HG02588 (cell line): Measurements from ENCODE around the gene B3GNT7.
"Not testable (repeated sequence)": the region's sequence is repeated elsewhere in the genome, so short reads cannot be mapped to it uniquely, and the experiment has no call there.

ENCODE experiments used
- ATAC-seq: cut with Tn5 transposase; IDR thresholded peaks from one replicate; pipeline ENCODE4 v1.9.1; 2021; ENCODE audit warnings: mild to moderate bottlenecking, moderate library complexity; ENCODE audit not compliant: unreplicated experiment

B3GNT7 gene, protein sequence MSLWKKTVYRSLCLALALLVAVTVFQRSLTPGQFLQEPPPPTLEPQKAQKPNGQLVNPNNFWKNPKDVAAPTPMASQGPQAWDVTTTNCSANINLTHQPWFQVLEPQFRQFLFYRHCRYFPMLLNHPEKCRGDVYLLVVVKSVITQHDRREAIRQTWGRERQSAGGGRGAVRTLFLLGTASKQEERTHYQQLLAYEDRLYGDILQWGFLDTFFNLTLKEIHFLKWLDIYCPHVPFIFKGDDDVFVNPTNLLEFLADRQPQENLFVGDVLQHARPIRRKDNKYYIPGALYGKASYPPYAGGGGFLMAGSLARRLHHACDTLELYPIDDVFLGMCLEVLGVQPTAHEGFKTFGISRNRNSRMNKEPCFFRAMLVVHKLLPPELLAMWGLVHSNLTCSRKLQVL

DNA sequence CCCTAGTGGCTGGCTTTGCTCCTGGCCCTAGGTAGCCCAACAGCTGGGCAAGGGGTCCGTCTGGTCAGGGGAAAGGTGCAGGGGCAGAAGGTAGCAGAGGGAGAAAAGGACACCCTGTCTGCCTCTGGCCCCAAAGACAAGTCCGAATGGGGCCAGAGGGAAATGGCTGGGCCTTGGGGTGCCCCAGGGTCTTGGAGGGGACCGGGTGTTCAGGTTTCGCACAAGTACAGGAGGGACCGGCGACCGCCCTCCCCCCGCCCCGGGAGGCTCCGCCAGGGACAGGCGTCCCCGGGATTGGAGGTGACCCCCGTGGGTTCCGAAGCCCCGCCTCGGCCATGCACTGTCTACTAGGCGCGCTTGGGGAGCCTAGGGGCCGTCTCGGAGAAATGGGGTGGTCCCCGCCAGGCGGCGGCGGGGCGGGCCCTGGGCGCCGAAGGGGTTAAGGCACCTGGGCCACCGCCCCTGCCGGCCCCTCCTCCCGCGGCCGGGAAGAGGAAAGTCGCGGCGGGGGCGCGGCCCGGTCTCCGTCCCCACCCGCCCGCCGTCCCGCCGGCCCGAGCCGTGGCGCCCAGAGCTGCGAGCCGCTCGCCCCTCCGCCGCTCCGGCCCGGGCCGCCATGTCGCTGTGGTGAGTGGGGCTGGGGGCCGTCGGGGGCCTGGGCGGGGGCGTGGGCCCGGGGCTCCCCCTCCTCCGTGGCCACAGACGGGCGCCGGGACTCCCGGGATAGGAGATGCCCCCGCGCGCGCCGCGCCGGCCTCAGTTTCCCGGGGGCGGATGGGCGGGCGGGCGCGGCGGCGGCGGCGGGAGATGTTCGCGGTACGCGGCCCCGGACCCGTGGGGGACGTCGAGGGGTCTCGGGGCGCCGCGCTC, at the start of gene B3GNT7:
Gene B3GNT7, plus strand, starts transcription at position 523 of the 870 bp plus-strand sequence. Its CDS starts 94 bp downstream, at position 617.
- ATAC-seq = no peak

DNA sequence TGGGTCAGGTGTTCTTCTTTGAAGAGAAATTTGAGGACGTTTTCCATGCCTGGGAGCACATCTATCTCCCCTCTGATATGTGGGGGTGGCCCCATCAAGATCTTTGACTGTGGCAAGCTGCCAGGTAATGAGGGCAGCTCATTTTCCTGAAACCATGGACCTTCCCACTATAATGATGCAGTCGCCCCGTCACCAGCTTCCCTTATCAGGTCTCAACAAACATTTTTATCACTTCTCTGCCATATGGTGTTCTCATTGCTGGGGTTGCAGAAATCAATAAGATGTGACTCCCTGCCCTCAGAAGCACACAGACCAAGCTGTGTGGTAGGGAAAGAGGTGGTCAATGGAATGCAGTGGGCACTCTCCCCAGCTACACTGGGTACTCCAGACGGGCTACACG, 48.4 kb upstream of the B3GNT7 start:
- ATAC-seq = no peak

DNA sequence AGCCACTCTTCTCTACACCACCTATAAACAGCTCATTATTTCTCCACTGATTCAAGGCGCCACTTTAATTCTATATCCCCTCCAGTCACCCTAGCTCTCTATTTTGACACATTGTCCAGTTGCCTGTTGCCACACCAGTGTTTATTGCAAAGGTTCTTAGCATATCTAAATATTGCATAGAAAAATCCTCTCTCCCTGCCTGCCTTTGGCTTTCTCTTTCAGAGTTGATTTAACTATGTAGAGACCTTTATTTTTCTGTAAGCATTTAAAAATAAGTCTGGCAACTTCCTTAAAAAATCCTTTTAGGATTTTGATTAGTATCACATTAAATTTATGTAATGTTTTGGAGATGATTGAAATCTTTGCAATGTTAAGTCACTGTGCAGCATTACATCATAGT, 47.9 kb upstream of the B3GNT7 start:
- no peak for ATAC-seq

DNA sequence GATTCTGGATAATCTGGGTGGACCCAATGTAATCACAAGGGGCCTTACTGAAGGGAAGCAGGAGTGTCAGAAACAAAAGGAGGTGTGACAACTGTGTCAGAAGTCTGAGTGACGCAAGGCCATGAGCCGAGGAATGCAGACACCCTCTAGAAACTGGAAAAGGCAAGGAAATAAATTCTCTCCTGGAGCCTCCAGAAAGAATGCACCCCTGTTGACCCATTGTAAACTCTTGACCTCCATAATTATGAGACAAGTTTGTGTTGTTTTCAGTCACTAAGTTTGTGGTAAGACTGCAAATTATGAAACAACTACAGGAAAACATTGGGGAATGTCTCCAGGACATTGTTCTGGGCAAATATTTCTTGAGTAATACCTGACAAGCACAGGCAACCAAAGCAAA, 47.3 kb upstream of the B3GNT7 start:
- ATAC-seq = no peak

DNA sequence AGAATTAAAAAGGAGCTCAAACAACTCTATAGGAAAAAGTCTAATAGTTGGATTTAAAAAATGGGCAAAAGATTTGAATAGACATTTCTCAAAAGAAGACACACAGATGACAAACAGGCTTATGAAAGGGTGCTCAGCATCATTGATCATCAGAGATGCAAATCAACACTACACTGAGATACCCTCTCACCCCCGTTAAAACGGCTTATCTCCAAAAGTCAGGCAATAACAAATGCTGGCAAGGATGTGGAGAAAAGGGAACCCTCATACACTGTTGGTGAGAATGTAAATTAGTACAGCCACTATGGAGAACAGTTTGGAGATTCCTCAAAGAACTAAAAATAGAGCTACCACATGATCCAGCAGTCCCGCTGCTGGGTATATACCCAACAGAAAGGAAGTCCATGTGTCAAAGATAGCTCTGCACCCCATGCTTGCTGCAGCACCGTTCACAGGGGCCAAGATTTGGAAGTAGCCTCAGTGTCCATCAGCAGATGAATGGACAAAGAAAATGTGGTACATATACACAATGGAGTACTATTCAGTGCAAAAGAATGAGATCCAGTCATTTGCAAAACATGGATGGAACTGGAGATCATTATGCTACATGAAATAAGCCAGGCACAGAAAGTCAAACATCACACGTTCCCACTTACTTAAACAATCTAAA, 46.7 kb upstream of the B3GNT7 start:
- no peak for ATAC-seq

DNA sequence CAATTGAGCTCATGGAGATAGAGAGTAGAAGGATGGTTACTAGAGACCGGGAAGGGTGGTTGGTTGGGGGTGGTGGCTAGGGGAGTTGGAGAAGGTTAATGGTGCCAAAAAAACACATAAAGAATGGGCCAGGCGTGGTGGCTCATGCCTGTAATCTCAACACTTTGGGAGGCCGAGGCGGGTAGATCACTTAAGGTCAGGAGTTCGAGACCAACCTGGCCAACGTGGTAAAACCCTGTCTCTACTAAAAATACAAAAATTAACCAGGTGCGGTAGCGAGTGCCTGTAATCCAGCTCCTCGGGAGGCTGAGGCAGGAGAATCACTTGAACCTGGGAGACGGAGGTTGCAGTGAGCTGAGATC, 46.2 kb upstream of the B3GNT7 start:
- ATAC-seq = not testable (repeated sequence)

DNA sequence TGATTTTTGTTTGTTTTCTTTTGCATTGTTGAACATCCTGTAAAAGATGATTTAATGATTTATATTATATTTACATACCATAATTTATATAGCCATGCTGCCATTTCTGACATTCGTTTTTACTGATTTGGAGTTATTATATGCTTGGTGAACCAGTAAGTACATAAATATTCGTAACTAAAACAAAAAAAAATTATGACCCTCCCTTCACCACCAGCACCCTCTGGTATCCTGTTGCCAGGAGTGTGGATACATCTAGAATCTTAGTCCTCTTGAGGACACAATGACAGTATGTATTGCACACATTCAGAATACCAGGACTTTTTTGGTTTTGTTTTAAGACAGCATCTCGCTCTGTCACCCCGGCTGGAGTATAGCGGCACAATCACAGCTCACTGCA, 43.9 kb upstream of the B3GNT7 start:
- no peak for ATAC-seq

DNA sequence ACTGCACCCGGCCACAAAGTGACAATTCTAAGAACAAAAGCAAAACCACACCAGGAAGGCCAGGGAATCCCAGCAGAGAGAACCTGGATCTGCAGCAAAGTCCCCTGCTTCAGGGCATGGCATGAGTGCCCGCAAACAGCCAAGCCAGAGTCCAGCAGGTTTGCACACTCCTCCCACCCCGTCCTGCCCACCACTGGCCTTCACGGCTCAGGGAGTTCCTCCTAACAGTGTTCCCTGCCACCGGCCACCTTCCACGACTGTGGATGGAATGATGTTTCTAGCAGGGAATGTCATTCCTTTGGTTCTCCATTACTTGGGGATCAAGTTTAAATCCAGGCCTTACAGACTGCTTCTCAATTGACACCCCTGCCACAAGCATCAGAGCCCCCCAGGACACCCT, 42.0 kb upstream of the B3GNT7 start:
- no peak for ATAC-seq

DNA sequence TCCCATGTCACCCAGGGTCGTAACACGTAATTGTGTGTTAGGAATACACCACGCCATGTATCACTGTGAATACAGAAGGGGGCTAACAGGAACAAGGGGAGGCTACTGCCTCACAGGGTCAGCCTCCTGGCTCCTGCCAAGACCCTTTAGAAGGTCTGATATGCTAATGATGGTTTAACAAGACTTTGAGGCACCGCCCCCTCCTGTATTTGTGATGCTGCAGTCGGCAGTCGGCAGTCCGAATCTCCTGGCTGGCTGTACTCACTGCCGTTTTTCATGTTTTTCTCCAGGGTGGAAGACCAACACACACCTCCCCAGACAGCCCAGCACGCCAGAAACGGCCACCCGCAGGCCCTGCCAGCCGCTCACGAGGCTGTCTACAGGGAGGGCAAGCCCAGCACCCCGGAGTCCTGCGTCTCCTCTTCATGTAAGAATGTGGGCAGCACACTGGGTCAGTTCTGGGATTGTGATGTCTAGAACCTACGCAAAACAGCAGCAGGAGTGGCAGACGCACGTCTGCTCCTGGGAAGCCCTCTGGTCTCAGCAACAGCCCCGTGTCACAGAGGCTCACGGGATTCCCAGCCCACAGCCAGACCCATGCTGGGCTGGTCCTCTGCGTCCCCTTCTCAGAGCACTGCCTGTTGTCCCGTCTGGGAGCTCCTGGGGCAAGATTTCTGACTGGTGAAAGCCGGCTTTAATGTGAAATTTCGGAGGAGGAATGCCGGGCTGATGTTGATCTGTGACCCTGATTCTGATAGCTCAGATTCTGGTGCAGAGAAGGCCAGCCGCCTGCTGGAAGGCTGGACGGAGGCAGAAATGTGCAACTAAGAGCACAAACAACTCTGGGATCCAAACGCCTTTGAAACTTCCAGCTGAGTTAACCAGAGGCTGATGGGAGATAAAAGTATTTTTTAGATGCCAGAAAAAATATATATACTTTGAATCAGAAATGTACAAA, 39.7 kb upstream of the B3GNT7 start:
- no peak for ATAC-seq

DNA sequence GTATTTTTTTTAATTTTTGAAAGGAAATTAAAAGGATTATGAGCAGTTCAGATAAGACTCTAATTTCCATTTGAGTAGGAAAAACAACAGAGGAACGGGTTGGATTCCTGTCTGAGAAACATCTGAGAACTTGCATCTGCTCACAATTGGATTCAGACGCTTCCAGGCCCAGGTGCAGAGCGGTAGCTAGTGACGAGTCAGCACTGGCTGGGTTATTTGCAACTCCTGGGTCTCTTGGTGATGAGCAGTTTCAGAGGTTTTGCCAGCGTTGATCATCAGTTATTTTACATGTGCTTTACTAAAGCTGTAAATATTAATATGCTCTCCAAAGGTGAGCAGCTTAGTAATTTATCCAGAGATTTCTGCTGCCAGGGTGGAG, 39.1 kb upstream of the B3GNT7 start:
- no peak for ATAC-seq

DNA sequence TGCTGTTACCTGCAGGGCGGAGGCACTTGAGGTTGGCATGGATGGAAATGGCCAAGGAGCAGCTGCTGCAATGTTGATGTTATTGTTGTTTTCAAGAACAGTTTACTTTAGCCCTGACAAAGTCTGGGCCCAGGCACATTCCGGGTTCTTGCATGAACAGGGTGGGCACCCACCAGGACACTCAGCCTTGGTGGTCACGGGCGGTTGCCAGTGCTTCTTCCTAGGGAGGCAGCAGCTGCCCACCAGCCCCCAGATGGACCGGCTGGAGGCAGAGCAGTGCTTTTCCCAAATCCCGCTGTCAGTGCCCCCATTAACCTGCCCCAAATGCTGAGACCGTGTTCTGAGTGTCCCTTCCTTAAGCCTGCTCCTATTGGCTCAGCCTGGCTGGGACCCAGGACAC, 38.5 kb upstream of the B3GNT7 start:
- ATAC-seq = no peak

DNA sequence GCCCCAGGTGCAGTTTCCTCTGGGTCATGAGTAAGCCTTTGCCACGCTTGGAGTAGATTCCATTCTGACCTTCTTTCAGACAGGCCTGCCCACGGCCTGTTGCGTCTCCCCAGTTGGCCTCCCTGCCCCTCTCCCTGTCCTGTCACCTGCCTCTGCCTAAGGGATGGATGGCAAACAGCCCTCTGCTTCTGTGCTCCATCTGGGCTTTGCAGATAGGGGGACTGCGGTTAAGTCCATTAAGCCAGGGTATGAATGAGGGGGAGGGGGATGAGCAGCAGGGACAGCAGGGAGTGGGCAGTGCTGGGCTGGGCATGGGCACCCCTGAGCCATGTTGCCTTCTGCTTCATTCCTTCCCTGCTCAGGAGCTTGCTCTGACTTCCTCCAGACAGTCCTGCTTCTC, 37.6 kb upstream of the B3GNT7 start:
- ATAC-seq = no peak

DNA sequence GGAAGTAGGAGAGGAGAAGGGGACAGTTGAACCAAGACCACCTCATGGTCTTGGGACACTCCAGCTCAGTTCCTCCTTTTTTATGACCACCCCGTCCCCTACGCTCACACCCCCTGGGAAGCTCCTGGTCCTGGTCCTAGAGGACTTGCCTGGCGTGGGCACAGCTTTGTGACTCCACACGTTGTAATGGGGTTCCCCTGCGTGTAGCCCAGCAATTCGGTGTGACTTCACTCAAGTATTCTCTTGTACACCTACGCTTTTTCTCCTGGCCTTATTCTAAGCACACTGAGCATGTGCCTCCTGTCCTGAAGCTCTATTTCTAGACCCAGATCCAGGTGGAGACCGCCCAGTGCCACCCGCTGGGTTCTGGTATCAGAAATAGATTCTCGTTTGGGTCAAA, 36.1 kb upstream of the B3GNT7 start:
- no peak for ATAC-seq

DNA sequence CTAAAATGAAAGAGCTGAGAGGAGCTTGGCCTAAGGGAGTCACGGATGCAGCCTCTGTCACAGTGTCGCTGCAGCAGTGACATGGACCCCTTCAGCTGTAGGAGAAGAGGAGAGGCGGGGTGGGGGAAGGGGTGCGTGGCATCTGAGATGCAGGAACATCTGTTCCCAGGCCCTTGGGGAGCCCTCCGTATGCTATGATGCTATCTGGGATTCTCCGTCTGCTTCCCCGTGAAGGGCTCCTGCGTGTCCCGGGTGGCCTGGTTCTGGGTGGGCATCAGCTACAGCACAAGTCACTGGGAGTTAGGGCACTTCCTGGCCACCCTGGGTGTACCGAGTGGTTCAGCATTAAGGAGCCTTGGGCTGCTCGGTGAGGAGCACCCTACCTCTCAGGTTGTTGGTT, 35.6 kb upstream of the B3GNT7 start:
- no peak for ATAC-seq

DNA sequence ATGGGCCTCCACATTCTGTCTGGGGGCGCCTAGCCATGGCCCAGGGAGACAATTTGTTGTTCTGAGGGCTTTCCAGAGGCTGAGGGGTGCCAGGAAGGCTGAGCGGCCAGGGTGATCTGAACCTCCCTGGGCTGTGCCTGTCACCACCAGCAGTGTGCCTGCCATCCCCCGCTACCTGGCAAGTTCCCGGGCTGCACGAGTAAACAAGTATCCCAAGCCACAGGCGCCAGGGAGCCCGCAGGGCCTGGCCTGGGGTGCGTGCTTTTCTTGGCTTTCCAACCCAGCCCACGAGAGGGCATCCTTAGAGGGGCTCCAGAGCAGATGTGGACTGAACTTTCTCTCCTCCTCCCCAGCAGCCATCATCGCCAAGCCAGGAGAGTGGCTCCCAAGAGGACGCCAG, 35.1 kb upstream of the B3GNT7 start:
- ATAC-seq = no peak

DNA sequence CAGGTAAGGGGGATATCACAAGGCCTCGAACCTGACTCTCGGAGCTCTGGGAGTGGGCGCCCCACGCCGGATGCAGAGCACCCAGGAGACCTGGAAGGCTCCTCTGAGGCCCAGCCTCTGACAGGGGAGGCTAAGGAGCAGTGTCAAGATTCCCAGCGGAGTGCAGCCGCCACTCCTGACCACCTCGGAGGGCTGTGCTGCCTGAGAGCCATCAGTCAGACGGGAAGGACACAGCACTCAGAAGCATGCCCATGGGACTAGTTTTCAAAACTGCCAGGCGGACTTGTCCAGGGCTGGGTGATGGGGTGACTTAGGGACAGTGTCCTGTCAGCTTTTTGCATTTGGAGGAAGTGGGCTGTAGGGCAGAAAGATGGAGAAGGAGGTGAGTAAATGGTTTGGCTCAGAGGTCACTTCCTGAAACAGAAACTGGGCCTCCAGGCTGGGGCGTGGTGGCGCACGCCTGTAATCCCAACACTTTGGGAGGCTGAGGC, 34.6 kb upstream of the B3GNT7 start:
- no peak for ATAC-seq

DNA sequence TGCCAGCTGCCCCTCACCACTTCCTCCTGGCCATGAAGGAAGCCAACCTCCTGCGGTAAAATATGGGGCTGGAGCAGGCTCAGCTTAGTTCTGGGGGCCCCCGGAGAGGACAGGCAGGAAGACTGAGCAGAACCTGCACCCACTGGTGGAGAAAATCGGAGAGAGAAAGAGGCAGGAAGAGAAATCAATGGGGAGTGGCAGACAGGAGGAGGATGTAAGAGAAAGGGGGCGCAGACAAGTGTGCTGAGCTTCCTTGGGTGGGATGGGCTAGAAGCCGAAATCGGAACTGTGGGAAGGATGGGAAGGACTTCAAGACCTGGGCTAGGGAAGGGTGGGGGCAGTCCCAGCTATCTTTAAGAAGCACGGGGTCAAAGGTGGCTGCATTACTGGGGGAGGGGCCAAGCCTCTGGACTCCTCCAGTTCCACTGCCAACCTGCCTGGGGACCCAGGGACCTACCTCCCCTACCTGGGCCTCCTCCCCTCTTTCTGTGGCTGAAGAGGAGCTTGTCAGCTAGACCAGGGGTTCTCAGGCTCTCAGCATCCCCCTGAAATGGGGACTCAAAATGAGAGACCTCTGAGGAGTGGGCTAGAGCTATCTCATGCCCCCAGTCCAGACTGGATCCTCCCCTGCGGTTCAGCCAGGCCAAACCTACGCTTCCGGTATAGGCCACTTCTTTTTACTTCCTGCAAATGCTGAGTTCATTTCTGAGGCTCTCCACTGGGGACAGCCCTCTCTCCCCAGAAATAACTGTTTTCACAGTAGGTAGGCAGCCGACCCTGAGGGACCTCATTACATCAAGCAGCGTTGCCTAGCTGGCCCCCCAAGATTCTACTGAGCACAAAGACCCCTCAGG, 33.6 kb upstream of the B3GNT7 start:
- ATAC-seq = peak; percentile 89

DNA sequence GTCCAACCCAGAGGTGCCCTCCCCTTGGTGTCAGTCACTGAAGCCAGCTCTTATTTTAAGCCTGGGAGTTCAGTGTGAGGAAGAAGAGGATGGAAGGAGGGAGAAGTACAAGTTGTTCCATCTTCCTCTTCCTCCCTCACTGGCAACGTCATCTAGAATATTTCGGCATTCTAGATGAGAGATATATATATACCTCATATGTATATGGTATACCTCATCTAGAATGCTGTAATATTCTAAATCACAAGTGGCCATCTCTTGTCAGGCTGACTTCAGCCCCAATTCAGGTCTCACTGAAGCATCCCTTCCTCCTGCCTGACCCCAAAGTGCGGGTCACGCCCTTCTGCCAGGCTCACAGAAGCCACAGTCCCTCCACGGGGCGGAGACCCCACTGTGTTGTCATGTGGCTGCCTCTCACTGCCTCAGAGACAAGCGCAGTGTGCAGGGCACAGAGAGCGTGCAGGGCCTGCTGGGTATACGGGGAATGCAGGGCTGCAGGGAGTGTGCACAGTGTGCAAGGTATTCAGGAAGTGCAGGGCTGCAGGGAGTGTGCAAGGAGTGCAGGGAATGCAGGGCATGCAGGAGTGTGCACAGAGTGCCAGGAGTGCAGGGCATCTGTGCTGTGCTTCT, 32.8 kb upstream of the B3GNT7 start:
- ATAC-seq = no peak

DNA sequence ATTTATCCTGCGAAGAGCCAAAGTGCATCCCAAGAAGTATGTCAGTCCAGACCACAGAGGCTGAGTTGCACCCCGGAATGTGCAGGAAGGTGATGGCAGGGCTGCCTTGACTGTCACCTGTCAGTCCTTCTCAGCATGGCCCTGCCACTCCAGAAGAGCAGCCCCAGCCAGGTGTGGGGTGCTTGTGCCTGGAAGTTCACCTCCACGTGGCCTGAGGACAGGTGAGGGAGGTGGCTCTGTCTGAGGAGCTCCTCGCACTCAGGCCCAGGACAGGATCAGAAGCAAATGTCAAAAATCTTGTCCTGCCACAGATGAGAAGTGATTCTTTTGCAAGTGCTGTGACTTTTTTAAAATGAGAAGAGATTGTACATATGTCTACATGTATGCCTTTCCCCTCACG, 31.4 kb upstream of the B3GNT7 start:
- ATAC-seq = no peak
